Brain microvascular endothelial cell (primary cell): Measurements from ENCODE around the gene CKS1B.
A peak's percentile ranks its signal among the peaks of the same experiment; 100 is the strongest.

ENCODE experiments used
- DNase-seq: peaks from one replicate; pipeline ENCODE4 v3.0.0-alpha.2; 2020
- H3K27ac ChIP-seq: fragments of 250-450 bp; sonication (Bioruptor Pico); 2 replicates; pipeline ENCODE4 v1.5.1; 2020; ENCODE audit warnings: mild to moderate bottlenecking, moderate library complexity
- H3K27me3 ChIP-seq: fragments of 250-450 bp; sonication (Bioruptor Pico); replicated peaks from 2 replicates; pipeline ENCODE4 v1.5.1; 2020; ENCODE audit warnings: mild to moderate bottlenecking
- H3K36me3 ChIP-seq: fragments of 250-450 bp; sonication (Bioruptor Pico); replicated peaks from 2 replicates; pipeline ENCODE4 v1.5.1; 2020; ENCODE audit warnings: mild to moderate bottlenecking
- H3K4me3 ChIP-seq: 2 replicates; pipeline ENCODE4 v1.5.1; 2011; ENCODE audit warnings: low read depth, mild to moderate bottlenecking, control low read depth, low read length, moderate library complexity
- in situ Hi-C: cut with HindIII; loops from 2 replicates; pipeline ENCODE4 v1.10.0; 2017; ENCODE audit warnings: low sequenced_read_pairs, low pct_ligation_motif_present
- TF ChIP-seq, protein P1 (sequence below): IDR thresholded peaks from 2 replicates; pipeline ENCODE4 v1.5.1; 2011; ENCODE audit warnings: low read depth, mild to moderate bottlenecking, moderate library complexity, low read length, control low read depth, inconsistent platforms; ENCODE audit errors: missing control alignments

The CKS1B gene

DNA sequence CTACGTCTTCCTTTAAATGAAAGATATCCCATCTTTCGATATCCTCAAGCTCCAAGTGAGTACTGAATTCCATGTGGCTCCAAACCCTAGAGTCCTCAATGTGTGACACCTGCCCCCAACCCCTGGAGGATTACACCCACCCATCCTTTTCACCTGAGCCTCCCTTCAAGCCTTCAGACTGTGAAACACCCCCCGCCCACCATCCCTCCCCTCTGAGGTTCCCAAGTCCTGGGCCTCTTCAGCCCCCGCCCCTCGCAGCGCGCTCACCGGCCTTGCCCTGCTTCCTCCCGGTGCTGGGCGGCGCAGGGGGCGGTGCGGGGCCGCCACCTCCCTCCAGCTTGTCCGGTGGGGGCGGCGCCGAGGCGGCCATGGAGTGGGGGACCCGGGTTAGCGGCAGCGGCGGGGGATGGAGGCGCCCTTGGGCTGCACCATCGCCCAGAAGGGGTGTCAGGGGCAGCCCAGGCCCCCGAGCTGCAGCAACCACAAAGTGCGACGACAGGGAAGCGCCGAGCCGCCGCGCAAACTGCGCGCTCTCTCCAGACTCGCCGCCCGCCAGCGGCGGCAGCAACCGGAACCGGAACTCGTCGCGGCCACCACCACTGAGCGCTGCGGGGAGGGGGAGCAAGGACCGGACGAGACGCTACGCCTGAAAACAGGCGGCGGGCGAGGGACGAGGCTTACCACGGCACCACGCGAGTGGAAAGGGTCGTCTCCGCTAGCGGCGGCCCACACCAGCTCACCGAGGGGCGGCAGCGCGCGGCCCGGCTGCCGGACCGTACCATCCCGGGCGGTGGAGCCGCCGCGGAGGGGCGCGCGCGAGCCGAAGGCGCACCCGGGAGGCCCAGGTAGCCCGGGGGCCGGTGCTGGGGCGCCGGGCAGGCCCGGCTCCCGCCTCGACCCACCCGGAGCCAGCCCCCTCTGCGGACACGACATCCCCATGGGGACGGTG is 13.0 kb upstream of the CKS1B start, which contains the start of gene PYGO2:
PYGO2 (minus strand) TSS at position 576 of the 949 bp plus-strand sequence; CDS start at position 370, 206 bp downstream.
- TF ChIP-seq, protein P1, sequence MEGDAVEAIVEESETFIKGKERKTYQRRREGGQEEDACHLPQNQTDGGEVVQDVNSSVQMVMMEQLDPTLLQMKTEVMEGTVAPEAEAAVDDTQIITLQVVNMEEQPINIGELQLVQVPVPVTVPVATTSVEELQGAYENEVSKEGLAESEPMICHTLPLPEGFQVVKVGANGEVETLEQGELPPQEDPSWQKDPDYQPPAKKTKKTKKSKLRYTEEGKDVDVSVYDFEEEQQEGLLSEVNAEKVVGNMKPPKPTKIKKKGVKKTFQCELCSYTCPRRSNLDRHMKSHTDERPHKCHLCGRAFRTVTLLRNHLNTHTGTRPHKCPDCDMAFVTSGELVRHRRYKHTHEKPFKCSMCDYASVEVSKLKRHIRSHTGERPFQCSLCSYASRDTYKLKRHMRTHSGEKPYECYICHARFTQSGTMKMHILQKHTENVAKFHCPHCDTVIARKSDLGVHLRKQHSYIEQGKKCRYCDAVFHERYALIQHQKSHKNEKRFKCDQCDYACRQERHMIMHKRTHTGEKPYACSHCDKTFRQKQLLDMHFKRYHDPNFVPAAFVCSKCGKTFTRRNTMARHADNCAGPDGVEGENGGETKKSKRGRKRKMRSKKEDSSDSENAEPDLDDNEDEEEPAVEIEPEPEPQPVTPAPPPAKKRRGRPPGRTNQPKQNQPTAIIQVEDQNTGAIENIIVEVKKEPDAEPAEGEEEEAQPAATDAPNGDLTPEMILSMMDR: peak; percentile 27
- in situ Hi-C loops: no loop called here
- Histone ChIP-seq H3K27me3 (no peaks in the 10 kb centered on the region), H3K27ac (peak within 1 kb of the TSS; percentile 96), H3K36me3 (peaks cover 41% of the 10 kb centered on the region), H3K4me3 (peak within 1 kb of the TSS; percentile 70)
- DNase-seq: peak; percentile 54

DNA sequence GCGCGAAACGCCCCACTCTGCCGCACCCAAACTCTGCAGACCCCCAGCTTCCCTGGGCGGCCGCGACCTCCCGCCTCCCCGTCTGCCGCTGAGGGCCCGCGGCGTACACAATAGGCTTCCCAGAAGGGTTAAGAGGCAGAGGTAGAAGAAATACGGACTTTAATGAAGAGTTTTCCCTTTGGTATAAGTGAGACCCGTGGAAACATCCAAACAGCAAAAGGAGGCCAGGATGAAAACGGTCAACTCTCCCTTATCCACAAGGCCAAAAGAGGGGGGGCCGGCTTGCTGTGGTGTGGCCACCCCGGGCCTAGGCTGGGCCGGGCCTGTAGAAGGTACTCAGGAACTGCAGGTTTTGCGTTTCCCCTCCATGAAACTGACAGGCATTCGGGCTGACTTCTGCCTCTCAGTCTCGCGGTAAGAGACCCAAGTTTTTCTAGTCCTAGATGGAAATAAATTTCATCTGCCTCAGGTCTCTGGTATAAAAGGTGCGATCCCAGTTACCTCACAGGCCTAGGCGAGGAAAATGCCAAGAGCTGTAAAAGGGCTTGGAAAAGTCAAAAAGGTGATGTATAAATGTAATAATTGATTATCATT is 12.2 kb upstream of the CKS1B start:
- no peak for DNase-seq
- Histone ChIP-seq H3K27ac (peak overlapping the region; percentile 96), H3K36me3 (peaks cover 48% of the 10 kb centered on the region), H3K27me3 (no peaks in the 10 kb centered on the region), H3K4me3 (peak overlapping the region; percentile 70)
- in situ Hi-C loops: no loop called here
- TF ChIP-seq, protein P1: no peak

DNA sequence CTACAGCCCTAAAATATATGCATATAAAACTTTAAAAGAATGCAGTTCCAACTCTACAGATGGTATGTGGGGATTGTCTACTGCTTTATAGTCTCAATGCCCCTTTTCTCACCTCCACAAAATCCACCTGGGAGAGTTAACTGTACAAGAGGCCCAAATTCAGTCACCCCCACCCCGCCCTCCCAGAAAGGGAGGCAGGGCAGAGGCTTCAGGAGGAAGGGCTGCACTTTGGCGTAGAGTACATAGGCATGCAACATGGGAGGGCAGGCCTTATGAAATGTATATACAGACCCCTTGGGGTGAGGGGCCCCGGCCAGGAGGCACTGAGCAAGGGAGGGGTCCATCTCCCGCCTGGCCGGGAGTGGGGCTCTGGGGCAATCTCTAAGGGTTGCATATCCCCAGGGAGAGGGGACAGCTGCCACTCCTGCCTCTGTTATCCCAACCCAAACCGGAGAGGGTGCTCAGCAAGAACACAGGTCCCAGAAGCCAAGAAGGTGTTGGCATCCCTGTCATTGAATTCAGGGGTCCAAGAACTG is 11.6 kb upstream of the CKS1B start:
- H3K27ac ChIP-seq: no peak overlapping the region
- no peak overlapping the region for H3K4me3 ChIP-seq
- DNase-seq: no peak
- no peaks in the 10 kb centered on the region for H3K27me3 ChIP-seq
- in situ Hi-C loops: no loop called here
- H3K36me3 ChIP-seq: peaks cover 55% of the 10 kb centered on the region
- TF ChIP-seq, protein P1: no peak

DNA sequence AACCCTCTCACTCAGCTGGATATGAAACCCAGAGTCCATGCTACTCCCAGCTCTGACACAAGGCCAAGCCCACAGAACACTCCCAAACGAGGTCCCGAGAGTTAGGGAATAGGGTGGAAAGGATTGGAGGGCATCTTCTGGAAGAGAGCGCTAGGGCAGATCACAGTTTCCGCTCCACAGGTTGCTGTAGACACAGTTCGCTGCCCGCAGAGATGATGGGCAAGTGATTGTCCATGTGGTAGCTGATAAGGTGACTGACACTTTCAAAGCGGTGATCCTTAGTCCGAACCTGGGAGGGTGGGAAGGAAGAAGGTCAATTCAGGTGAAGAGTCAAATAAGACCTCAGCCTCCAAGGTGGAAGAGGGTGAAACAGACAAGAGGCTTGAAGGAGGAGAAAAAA is 10.8 kb upstream of the CKS1B start:
- TF ChIP-seq, protein P1: no peak
- H3K27ac ChIP-seq: no peak overlapping the region
- no peak overlapping the region for H3K4me3 ChIP-seq
- DNase-seq: no peak
- no peaks in the 10 kb centered on the region for H3K27me3 ChIP-seq
- H3K36me3 ChIP-seq: peaks cover 60% of the 10 kb centered on the region
- in situ Hi-C loops: no loop called here

DNA sequence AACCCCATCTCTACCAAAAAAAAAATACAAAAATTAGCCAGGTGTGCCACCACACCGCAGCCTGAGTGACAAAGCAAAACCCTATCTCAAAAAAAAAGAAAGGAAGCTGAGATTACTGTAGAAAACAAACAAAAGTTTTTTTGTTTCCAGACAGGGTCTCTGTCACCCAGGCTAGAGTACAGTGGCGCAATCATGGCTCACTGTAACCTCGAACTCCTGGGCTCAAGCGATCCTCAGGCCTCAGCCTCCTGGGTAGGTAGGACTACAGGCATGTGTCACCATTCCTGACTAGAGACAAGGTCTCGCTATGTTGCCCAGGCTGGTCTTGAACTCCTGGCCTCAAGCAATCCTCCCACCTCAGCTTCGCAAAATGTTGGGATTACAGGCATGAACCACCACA is 10.1 kb upstream of the CKS1B start:
- Histone ChIP-seq H3K36me3 (peaks cover 60% of the 10 kb centered on the region), H3K27me3 (no peaks in the 10 kb centered on the region), H3K4me3 (no peak overlapping the region), H3K27ac (no peak overlapping the region)
- in situ Hi-C loops: no loop called here
- no peak for DNase-seq
- TF ChIP-seq, protein P1: no peak
